ENCODE measurements around the gene HFE.
A peak's percentile ranks its signal among the peaks of the same experiment; 100 is the strongest.
"Not testable (repeated sequence)": the region's sequence is repeated elsewhere in the genome, so short reads cannot be mapped to it uniquely, and the experiment has no call there.

Gene HFE

DNA sequence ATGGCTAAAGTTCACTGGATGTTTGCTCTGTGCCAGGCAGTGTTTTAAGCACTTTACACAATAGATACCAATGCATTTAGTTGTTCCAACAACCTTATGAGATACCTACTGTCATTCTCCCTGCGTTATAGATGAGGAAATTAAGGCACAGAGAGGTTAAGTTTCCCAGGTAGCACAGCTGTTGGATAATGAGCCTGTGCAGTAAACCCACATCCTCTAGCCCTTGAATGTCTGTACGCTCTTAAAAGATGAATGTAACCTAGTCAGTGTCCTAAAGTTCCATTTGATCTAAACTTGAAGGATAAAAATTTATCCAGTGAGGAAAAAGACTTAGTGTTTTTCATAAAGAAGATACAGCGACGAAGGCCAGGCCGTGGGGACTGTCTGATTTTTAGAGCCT is 28.0 kb downstream of the HFE start:
- DNase-seq, result no peak

DNA sequence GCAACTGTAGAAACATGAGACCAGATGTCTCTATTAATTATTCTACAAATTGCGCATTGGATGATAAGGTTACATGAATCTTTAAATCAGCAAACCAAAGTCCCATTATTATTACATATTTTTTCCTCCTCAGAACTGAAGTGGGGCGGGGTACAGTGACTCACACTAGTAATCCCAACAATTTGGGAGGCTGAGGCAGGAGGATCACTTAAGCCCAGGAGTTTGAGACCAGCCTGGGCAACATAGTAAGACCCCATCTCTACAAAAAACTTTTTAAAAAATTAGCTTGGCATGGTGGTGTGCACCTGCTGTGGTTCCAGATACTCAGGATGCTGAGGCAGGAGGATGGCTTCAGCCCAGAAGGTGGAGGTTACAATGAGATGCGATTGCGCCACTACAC is 29.0 kb downstream of the HFE start:
- DNase-seq, result no peak

DNA sequence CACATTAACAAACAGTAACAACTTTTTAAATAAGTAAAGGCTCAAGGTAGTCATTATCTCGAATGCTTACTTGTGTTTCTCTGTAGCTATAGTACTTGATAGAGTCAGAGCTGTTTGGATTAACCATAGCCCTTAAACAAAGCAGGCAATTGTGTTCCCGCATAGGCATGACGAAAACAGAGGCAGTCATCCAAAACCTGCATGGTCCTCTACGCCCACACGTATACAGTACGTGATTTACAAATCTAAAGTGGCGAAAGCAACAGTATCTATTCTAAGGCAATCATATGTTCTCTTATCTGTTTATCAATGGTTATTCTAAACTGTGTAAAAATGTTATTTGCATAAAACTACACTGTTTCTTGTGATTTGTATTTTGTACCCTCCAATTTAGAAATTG is 31.8 kb downstream of the HFE start:
- no peak for DNase-seq

DNA sequence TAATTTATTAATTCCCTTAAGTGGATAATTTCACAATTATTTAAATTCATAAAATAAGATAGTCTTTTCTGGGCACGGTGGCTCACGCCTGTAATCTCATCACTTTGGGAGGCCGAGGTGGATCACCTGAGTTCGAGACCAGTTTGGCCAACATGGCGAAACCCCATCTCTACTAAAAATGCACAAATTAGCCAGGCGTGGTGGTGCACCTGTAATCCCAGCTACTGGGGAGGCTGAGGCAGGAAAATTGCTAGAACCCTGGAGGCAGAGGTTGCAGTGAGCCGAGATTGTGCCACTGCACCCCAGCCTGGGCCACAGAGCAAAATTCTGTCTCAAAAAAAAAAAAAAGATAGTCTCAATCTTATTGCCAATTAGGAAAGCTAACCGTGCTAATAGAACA is 32.9 kb downstream of the HFE start:
- not testable (repeated sequence) for DNase-seq

DNA sequence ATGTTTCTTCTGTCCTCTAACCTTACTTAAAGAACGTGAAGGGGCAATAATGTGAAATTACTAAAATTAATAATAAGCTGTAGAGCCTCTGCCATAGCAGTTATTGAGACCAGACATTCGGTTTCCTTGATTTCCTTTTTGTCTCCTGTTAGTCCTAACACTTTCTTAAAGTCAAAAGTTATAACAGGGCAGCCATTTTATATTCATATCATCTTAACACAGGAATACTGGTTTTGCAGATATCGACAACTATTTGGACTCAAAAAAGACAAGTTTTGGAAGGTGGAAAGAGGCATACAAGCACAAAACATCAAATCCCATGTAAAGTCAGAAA is 33.5 kb downstream of the HFE start:
- no peak for DNase-seq

DNA sequence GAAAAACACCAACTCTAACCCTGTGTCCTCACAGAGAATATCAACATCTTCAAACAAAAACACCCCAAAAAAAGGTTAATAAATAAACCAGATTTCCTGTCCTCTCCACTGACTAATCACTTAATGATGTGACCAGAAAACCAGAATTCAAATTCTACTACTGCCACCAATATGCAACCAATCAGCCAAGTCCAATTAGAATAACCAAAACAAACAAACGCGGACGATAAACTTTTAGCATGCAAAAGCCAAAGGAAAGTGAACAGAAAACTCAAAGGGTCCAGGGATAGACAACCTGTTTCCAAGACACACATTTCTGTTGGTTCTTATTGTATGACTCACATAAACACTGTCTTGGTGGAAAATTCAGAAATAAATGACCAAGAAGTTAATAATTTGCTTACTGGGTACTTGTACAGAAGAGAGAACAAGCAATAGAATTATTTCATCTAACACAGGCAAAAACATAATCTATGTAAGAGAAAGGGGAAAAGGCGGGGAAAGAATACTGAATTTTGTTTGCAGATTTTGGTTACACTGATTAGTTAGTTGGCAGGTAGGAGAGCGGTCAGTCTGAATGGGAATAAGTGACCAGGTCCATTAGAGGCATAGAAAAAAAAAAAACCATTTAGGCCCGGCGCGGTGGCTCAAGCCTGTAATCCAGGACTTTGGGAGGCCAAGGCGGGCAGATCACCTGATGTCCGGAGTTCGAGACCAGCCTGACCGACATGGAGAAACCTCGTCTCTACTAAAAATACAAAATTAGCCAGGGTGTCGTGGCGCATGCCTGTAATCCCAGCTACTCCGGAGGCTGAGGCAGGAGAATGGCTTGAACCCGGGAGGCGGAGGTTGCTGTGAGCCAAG is 34.1 kb downstream of the HFE start:
- DNase-seq, result no peak

DNA sequence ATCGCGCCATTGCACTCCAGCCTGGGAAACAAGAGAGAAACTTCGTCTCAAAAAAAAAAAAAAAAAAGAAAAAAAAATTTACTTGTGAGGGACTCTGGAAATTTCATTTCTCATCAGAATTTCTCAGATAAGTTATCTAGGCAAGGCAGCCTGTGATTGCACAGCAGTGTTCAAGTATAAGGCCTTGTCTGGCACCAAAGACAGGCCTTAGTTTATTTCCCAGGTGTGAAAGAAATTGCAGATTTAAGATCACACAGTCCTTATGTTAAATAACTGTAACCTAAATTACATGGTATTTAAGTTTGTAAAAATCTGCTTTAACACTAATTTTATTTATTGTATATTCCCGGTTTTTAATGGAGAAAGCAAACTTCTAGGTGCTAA is 34.8 kb downstream of the HFE start:
- no peak for DNase-seq

DNA sequence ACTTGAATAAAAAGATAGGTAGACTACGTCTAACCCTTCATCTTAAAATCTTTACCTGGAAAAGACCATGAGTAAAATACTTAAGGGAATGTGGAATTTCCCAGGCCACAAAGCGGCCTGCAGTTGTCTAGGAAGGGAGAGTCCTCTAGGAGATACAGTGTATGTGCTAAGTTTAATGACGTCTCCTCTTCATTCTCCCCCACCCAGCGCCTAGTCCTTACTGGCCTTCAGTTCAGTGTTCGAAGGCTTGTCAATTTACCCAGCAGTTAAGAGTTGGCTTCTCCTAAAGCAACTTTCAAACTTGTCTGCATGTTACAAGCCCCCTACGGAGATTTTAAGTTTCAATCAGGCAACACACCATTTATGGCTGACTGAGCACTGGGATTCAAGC is 35.2 kb downstream of the HFE start:
- no peak for DNase-seq

DNA sequence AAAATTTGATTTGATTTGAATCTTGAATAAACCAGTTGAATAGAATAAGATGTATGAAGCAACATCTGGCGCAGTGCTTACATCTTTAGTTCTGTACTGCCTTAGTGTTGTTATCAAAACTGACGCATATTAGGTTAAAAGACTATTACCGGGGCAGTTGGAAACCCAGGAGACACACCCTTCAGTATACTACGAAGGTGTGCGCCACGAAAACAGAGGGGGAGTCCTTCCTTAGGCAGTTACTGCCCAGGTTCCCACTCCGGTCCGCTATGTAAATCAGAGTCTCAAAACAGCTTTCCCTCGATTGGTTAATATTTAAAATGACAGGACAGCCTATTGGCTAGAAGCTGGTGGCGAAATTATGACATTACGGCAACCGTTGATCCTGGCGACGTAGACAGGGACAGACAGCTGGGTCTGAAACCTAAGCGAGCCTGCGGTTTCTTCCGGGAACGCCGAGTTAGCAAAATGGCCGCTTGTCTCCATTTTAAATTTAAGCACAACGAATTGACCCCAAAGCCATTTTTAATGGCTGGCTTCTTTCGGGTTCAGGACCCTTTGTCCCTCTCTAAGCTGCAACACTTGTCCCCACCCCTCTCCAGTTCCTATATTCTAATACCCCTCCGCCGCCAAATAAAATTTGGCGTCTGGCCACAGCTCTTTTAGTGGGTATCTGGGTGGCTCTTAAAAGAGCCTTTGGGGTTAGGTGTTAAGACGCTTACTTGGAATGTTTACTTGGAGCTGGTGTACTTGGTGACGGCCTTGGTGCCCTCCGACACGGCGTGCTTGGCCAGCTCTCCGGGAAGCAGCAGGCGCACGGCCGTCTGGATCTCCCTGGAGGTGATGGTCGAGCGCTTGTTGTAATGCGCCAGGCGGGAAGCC is 35.8 kb downstream of the HFE start:
- peak; percentile 82 for DNase-seq

DNA sequence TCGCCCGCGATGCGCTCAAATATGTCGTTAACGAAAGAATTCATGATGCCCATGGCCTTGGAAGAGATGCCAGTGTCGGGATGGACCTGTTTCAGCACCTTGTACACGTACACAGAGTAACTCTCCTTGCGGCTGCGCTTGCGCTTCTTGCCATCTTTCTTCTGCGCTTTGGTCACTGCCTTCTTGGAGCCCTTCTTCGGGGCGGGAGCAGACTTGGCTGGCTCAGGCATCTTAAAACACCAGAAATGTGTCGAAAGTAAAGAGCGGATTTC is 36.4 kb downstream of the HFE start:
- DNase-seq, result peak; percentile 50

DNA sequence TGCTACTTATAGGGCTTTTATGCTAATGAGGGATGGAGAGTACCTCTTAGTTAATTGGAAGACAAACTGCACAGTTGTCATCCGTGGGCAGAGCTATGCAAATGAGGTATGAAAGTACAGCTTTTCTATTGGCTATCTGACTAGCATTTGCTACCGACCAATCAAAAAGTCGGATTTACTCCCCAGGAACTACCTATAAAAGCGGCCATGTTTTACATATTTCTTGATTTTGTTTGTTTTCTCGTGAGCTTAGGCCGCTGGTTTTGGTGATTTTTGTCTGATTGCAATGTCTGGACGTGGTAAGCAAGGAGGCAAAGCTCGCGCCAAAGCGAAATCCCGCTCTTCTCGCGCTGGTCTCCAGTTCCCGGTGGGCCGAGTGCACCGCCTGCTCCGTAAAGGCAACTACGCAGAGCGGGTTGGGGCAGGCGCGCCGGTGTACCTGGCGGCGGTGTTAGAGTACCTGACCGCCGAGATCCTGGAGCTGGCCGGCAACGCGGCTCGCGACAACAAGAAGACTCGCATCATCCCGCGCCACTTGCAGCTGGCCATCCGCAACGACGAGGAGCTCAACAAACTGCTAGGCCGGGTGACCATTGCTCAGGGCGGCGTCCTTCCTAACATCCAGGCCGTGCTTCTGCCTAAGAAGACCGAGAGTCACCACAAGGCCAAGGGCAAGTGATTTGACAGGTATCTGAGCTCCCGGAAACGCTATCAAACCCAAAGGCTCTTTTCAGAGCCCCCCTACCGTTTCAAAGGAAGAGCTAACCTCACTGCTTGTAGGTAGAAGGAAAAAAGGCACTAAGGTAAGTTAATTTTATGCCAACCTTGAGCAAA is 36.9 kb downstream of the HFE start:
- DNase-seq, result peak; percentile 47

DNA sequence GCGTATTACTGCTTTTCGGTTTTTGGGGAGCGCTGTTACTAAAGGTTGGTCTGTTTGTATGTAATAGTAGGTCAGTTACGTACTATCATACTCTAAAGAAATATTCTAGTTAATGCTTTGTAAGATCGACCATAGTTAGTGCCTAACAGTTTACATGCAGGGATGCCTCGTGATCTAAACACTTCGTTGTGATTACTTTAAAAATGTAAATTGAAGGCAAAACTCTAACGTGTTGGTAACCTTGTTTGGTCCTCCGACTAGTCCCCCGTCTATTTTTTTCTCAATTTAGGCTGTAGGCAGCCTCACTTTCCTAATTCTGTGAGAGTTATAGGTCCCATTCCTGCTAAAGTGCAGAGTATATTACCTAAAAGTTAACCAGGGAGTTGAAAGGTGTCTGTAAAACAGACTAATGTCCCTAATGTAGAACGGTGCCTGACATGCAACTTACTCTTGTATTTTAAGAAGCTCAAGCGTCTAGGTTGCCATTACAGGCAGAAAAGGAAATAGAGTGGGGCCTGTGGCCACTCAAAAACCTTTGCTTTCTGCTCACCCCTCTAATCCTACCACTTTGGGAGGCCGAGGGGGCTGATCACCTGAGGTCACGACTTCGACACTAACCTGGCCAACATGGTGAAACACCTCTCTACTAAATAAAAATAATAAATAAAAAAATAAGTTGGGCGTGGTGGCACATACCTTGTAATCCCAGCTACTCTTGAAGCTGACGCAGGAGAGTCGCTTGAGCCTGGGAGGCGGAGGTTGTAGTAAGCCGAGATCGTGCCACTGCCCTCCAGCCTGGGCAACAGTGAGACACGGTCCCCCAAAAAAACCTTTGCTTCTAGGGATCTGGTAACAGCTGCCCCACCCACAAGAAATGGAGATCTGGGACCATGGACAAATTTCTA is 37.8 kb downstream of the HFE start:
- no peak for DNase-seq

DNA sequence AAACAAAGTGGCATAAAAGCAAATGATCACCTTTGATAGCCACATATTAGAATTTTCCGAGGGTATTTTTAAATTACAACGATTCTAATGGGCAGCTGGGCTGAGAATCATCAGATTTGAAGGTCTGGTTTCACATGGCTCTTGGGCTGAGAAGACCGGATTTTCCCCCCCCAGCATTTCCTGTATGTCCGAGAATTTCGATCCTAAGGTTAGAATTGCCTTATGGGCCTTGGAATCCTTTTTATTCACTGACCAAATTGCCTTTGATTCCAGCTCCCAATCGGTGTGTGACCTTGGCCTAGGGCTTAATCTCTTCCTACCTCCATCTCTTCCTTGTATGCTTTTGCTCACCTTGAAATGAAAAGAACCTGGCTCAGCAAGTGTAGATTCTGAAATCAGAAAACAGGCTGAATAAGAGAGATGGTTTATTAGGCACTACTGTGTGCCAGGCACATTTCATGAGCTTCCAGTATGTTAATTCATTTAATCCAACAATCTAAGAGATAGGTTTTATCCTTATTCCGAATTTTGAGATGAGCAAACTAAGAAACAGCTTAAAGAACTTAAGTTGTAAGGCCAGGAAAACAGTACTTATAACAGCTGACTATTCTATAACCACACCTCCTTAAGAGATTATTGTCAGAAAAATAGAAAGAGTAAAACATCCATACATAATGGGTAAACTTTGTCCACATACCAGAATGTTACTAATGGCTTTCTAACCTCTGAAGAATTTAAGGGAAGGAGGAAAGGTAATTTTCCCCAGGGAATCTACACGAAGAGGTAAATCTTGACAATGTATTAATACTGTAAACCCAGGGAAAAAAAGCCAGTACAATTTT is 39.4 kb downstream of the HFE start:
- DNase-seq, result no peak

DNA sequence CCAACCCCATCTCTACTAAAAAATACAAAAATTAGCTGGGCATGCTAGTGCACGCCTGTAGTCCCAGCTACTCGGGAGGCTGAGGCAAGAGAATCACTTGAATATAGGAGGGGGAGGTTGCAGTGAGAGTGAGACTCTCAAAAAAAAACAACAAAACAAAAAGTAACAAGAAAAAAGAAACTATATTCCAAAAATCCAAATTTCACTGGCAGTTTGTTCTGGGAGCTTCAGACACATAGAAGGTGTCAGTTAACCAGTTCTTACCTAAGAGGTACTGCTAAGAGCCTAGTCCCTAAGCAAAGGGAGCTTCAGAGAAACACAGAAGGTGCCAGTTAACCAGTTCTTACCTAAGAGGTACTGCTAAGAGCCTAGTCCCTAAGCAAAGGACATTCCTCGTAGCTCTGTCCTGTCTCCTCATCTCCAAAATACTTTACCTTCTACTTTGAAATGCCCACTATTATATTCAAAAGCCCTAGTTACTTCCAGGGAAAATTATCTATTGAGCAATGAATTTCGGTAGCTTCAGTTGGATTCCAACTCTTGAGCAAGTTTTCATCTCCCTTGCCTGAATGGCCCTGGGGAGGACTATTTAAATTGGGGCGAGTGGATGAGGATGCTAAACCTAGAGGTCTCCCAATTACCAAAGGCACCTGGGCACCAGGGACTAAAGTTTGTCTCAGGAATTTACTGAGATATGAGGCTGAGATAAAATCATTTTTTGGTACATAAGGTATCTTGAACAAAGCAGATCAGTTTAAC is 41.0 kb downstream of the HFE start:
- DNase-seq, result no peak

DNA sequence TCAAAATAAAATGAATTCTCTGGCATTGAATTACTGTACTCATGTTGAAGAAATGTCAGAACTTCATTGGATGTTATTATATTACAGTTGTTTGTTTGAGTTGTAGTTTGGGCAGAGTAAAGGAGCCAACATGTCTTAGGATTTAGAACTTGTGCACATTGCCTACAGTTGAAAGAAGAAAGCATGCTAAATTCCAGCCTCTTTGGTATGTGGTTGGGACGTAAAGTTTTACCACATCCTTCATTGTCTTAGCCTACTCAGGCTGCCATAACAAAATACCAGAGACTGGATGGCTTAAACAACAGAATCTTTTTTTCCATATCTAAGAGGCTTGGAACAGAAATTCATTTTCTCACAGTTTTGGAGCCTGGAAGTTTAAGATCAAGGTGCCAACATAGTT is 42.4 kb downstream of the HFE start:
- no peak for DNase-seq

DNA sequence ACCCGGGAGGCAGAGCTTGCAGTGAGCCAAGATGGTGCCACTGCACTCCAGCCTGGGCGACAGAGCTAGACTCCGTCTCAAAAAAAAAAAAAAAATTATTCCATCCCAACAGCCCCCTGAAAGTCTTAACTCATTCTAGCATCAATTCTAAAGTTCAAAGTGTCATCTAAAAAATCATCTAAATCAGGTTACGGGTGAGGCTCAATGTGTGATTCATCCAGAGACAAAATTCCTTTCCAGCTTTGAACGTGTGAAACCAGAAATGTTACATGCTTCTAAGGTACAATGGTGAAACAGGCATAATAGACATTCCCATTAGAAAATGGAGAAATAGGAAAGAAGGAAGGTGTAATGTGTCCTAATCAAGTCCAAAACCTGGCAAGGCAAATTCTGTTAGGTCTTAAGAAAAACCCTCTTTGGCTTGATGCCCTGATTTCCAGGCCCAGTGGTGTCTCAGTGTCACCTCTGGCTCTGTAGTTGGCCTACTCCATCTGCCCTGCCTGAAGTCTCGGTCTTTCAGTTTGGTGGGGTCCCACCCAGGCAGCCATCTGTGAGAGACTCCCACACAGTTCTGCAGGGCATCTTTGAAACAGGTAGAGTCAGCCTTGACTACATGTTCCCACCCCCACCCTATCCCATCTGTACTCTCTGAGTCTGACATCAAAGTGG is 43.5 kb downstream of the HFE start:
- no peak for DNase-seq

DNA sequence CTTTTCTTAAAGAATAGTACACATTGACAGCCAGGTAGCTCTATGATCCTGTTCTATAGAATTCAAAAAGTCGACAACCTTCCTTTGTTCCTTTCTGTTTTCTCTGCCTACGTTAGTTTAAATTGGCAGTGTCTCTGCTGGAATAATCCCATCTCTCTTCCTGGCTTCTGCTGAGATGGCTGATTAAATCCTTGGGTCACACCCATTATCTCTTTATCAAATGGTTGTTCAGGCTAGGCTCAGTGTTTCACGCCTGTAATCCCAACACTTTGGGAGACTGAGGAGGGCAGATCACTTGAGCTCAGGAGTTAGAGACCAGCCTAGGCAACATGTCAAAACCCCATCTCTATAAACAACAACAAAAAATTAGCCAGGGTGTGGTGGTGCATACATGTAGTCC is 44.4 kb downstream of the HFE start:
- no peak for DNase-seq

DNA sequence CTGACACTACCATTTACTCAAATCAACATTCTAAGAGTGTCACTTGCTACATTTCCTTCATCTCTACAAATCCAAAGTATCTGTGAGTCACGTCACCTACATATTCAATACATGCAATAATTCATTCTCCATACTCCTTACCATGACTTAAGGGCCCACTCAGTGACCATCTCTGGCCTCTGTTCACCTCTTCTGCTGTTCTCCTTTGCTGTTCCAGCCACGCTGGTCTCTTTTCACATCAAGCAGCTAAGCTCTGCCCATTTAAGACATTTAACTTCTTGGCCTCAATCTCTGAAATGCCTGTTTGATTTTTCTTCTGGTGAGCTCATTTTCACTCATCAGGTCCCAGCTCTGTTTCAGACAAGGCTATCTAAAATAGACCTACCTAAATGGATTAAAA is 46.5 kb downstream of the HFE start:
- DNase-seq, result no peak

DNA sequence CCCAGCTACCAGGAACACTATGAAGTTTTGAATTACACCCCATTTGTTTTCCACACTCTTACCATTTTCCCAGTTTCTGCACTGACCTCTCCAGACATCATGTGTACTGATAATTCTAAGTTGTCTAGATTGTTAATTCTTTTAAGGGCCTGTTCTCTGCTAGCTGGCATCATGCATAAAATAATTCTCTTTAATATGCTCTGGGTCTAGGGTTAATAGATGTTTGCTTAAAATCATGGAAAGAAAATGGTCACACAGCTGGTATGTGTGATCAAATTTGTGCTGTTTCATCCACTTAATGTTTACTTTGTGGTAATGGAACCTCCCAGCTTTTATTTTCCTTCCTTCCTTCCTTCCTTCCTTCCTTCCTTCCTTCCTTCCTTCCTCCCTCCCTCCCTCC is 49.1 kb downstream of the HFE start:
- no peak for DNase-seq

DNA sequence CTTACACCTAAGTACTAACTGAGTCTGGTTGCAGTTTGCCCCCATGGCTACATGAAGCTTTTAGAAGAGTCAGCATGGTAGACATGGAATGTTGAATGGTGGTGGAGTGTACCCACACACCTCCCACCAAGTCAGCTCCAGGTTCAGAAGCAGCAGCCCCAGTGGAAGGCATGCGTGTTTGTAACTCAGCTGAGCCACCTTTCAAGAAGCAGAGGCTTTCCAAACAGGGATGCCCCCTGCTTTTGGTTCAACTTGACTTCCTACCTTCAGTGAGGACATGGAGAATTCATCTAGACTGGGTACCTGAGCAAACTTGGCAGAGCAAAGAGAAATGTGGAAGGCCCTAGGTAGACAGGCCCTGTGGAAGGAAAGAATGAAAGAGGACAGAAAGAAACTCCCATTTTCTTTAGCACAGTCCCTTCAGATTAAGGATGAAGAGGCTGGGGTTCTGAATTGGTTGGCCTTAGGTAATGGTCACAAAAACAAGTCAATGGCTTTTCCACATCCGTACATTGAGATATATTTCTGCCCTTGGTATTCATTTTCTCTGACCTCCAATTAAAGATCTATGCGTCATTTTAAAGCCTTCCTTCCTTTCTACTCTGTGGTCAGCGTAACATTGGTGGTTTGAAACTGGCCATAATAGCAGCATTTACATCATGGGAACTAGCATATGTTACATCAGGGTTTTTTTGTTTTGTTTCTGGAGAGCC is 53.2 kb downstream of the HFE start:
- DNase-seq, result no peak
